ENCODE measurements around the gene ODAD4.

ODAD4 gene

DNA sequence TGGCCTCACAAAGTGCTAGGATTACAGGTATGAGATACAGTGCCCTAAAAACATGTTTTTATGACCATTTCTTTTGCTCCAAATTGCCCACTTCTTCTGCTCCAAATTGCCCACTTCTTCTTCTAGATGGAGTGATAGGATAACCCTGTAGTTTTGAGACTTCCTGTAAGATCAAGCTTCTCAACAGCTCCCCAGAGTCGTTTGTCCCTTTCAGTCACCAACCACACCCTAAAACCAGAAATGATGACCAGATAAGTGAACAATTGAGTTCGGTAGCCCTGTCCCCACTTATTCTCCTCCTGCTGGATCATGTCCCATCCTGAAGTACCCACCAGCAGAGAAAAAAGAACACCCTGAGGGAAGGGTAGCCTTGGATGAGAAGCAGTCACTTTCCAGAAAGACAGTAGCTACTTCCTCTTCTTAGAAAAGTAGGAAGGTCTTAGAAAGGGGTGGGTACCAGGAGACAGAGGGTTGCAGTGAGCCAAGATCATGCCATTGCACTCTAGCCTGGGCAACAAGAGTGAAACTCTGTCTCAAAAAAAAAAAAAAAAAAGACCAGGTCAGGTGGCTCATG, 2.5 kb downstream of the ODAD4 start:
- no peak overlapping the region for H3K4me3 ChIP-seq
- no peak for TF ChIP-seq CTCF (IDR thresholded peaks at IDR 0.05)
- no peak for DNase-seq (ENCODE audit: low spot score)
- H3K27ac ChIP-seq = no peak overlapping the region

DNA sequence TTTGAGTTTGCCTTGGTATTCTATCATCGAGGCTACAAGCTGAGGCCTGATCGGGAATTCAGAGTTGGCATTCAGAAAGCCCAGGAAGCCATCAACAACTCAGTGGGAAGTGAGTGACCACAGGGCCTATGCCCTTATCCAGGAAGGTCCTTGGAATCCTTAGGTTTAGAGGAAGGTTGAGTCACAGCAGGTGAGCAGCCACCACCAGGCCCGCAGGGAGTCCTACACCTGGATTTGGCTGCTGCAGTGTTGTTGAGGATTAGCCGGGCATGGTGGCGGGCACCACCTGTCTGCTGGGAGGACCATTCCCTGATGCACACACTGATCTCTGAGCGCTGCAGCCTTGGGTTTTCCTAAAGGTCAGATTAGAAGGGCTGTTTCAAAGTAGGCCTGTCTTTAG, 5.2 kb downstream of the ODAD4 start:
- no peak for TF ChIP-seq CTCF (IDR thresholded peaks at IDR 0.05)
- Histone ChIP-seq H3K4me3 (no peak overlapping the region), H3K27ac (no peak overlapping the region)
- DNase-seq (ENCODE audit: low spot score) = no peak

DNA sequence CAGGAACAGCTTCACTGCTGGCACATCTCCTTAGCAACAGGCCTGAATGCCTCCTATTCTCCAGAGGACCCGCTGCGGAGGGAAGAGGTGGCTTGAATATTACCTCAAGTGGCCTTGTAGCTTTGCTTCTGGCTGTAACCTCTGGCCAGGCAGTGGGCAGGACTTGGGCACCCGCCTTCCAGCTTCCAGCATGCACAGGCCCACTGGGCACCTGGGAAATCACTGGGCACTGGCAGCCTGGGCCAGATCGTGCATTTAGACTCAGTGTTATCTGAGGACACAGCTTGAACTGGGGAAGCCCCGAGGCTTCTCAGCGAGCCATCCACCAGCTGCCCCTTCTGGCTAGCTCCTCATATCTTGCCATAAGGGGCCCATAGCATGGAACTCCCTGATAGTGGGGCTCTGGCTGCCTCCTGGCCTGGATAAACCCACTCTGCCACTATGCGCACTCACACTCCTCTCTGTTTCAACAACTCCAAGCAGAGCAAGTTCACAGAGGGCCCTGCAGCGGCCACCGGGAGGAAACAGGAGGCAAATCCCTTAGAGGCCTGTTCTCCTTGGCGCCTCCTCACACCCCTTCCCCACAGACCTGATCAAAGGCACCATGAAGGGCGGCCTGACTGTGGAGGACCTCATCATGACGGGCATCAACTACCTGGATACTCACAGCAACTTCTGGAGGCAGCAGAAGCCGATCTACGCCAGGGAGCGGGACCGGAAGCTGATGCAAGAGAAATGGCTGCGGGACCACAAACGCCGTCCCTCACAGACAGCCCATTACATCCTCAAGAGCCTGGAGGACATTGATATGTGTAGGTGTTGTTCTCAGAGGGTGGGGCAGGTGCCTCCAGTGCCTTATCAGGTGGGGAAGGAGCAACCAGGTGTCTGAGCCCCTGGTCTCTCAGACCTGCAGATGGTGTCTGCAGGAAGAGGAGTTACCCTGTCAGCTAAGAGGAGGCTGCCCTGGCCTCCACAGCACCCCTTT, 7.8 kb downstream of the ODAD4 start:
- Histone ChIP-seq H3K27ac (no peak overlapping the region), H3K4me3 (no peak overlapping the region)
- DNase-seq (ENCODE audit: low spot score) = no peak
- no peak for TF ChIP-seq CTCF (IDR thresholded peaks at IDR 0.05)

DNA sequence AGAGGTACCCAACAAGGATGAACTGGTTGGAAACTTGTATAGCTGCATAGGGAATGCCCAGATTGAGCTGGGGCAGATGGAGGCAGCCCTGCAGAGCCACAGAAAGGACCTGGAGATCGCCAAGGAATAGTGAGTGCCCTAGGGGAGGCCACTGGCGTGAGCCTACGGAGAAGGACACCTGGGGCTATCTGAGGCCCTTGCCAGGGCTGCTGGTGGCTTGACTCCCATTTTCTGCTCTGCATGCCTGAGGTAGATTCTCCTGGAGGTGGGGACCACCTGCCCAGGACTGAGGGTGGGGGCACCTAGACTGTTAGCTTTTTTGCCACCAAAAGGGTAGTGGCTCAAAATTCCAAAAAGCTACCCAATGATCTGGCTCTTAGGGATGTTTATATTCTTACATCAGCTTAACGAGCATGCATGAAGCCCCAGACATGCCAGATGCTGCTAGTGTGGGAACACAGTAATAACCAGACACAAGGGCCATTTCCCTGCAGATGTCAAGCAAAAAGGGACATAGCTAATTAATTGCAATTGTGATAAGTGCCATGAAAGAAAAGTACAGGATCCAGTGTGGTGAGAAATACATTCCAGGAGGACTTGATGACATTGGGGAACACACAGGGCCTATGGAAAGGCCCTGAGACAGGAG, 8.8 kb downstream of the ODAD4 start:
- TF ChIP-seq CTCF (IDR thresholded peaks at IDR 0.05) = no peak
- DNase-seq (ENCODE audit: low spot score) = no peak
- no peak overlapping the region for H3K27ac ChIP-seq
- no peak overlapping the region for H3K4me3 ChIP-seq

DNA sequence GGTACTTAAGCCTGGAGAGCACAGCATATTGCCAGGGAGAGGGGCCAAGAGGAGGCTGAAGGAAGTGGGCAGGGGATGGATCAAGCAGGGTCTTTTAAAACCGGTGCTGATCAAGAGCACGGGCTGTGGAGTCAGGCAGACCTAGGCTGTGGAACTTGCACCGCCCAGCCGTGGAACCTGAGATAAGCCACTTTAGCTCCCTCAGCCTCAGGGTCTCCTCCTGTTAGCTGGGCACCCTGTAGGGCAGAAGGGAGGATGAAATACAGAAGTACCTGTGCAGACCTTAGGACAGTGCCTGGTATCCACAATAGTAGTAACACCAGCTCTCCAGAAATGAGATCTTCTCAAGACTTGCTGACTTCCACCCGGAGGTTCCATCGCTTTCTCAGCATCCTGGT, 9.3 kb downstream of the ODAD4 start:
- Histone ChIP-seq H3K4me3 (no peak overlapping the region), H3K27ac (no peak overlapping the region)
- DNase-seq (ENCODE audit: low spot score) = no peak
- TF ChIP-seq CTCF (IDR thresholded peaks at IDR 0.05) = no peak

DNA sequence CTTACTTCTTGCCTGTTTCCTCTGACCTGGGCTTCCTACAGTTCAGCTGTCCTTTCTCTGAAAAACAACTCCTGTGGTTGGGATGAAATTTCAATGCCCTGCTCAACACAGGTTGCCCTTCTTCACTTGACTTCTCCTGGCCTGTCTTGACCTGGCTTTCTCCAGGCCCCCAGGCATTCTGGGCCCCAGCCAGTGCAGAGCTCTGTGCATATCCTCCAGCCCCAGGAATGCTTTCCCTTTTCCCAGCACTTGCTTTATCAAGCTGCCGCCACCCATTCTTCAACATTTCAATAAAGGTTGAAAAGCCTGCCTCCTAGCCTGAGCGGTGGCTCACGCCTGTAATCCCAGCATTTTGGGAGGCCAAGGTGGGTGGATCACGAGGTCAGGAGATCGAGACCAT, 10.8 kb downstream of the ODAD4 start:
- H3K27ac ChIP-seq = no peak overlapping the region
- no peak for DNase-seq (ENCODE audit: low spot score)
- TF ChIP-seq CTCF (IDR thresholded peaks at IDR 0.05) = no peak
- no peak overlapping the region for H3K4me3 ChIP-seq
